AG04449 (cell line): ENCODE results near the gene SLC7A8.

ENCODE experiments used
- CTCF ChIA-PET: fragments of 350-600 bp; formaldehyde crosslinking; extraction: SDS; loops from one replicate; lab custom pipeline; 2021; ENCODE audit warnings: antibody characterized with exemption; lab: Yijun Ruan, JAX
- POLR2A ChIA-PET: fragments of 400-600, 350-600 bp; formaldehyde crosslinking; extraction: SDS; loops from one replicate; lab custom pipeline; 2020; ENCODE audit warnings: antibody characterized with exemption, inconsistent platforms; lab: Yijun Ruan, JAX
- DNase-seq: peaks from one replicate; pipeline ENCODE4 v3.0.0-alpha.2; 2010; ENCODE audit warnings: low read depth, low spot score
- H3K4me3 ChIP-seq: 2 replicates; pipeline ENCODE4 v1.5.1; 2011; ENCODE audit warnings: low read depth, mild to moderate bottlenecking, control low read depth, low read length
- CTCF ChIP-seq: IDR thresholded peaks from one replicate; pipeline ENCODE4 v1.5.1; 2011; ENCODE audit warnings: mild to moderate bottlenecking, moderate library complexity, low read length, control low read depth, inconsistent platforms; ENCODE audit not compliant: insufficient read depth; ENCODE audit errors: missing control alignments

SLC7A8 gene

GRCh38 chr14:23137192-23137812 lies 46.2 kb downstream of the SLC7A8 start:
- no peak overlapping the region for H3K4me3 ChIP-seq
- TF ChIP-seq CTCF, result no peak
- DNase-seq, result no peak
- ChIA-PET POLR2A (no interaction called here), CTCF (interaction anchor here (0.5 to 3.2 kb wide), 4 partner anchors 14 to 79 kb away, joined by 3 to 14 read pairs (median 8); no protein-coding TSS in a partner anchor)

GRCh38 chr14:23136566-23137133 lies 46.8 kb downstream of the SLC7A8 start:
- CTCF ChIA-PET, result interaction anchor here (1.3 to 2.2 kb wide), 2 partner anchors 16 to 50 kb away, joined by 5 to 14 read pairs; no protein-coding TSS in a partner anchor
- DNase-seq, result no peak
- H3K4me3 ChIP-seq, result no peak overlapping the region
- POLR2A ChIA-PET, result no interaction called here
- TF ChIP-seq CTCF, result no peak

GRCh38 chr14:23132970-23133369 lies 50.5 kb downstream of the SLC7A8 start:
- CTCF ChIA-PET, result interaction anchor here (0.6 to 1.4 kb wide), 4 partner anchors 12 to 57 kb away, joined by 3 to 4 read pairs (median 4); no protein-coding TSS in a partner anchor
- no peak for TF ChIP-seq CTCF
- H3K4me3 ChIP-seq, result no peak overlapping the region
- POLR2A ChIA-PET, result no interaction called here
- DNase-seq, result no peak

GRCh38 chr14:23131482-23131881 lies 52.0 kb downstream of the SLC7A8 start:
- H3K4me3 ChIP-seq, result no peak overlapping the region
- DNase-seq, result no peak
- TF ChIP-seq CTCF, result no peak
- POLR2A ChIA-PET, result no interaction called here
- CTCF ChIA-PET, result interaction anchor here (2.0 to 3.7 kb wide), 3 partner anchors 10 to 55 kb away, joined by 5 to 59 read pairs (median 19); no protein-coding TSS in a partner anchor

GRCh38 chr14:23130871-23131270 lies 52.6 kb downstream of the SLC7A8 start:
- no peak overlapping the region for H3K4me3 ChIP-seq
- ChIA-PET CTCF (interaction anchor here (0.9 to 3.7 kb wide), 6 partner anchors 9 to 58 kb away, joined by 4 to 59 read pairs (median 6); no protein-coding TSS in a partner anchor), POLR2A (no interaction called here)

More at GRCh38 chr14:23130871-23131270, 52.6 kb downstream of the SLC7A8 start:
- DNase-seq, result no peak
- TF ChIP-seq CTCF, result no peak
